SK-N-SH (cell line): ENCODE measurements around the gene MACROD2. TPM values are rescaled to one million over a fixed set of nuclear protein-coding genes. Genes with fewer than 3 reads are reported as not detected.

Experiments
- CTCF ChIA-PET: fragments of 300-600, 350-600 bp; formaldehyde crosslinking; extraction: SDS; loops from one replicate; lab custom pipeline; 2021; lab: Yijun Ruan, JAX
- POLR2A ChIA-PET: fragments of 350-600 bp; sonication (Branson Sonifier 250); formaldehyde crosslinking; extraction: SDS; loops from one replicate; lab custom pipeline; 2020; ENCODE audit warnings: antibody characterized with exemption, inconsistent platforms; lab: Yijun Ruan, JAX
- DNase-seq: peaks from one replicate; pipeline ENCODE4 v3.0.0; 2012
- H2AFZ ChIP-seq: fragments of 200-600 bp; sonication (generic); 2 replicates; pipeline ENCODE4 v1.8.1; 2016; ENCODE audit warnings: antibody characterized with exemption, mild to moderate bottlenecking, low read depth
- H3F3A ChIP-seq: fragments of 200-600 bp; sonication (generic); replicated peaks from 2 replicates; pipeline ENCODE3; 2016; ENCODE audit warnings: antibody characterized with exemption, mild to moderate bottlenecking; ENCODE audit not compliant: insufficient read depth
- H3K27ac ChIP-seq, 2 experiments: fragments of 200-500 bp in 1 of 2; fragments of 200-600 bp in 1 of 2; sonication (Bioruptor generic) in 1 of 2; sonication (generic), shearing (Covaris generic) in 1 of 2; 2 replicates each; pipeline versions ENCODE4 v1.5.1 to v1.6.1; 2014 to 2016; ENCODE audit warnings: low read depth in 2 of 2, inconsistent platforms in 1 of 2, low read length in 1 of 2, mild to moderate bottlenecking in 1 of 2, mixed read lengths in 1 of 2
- H3K27me3 ChIP-seq: fragments of 200-600 bp; sonication (generic), shearing (Covaris generic); 2 replicates; pipeline ENCODE4 v1.6.1; 2016; ENCODE audit warnings: mixed run types; ENCODE audit not compliant: insufficient read depth
- H3K36me3 ChIP-seq, 2 experiments: fragments of 200-500 bp in 1 of 2; fragments of 200-600 bp in 1 of 2; sonication (Bioruptor generic) in 1 of 2; sonication (generic) in 1 of 2; replicated peaks in 1 of 2; 2 replicates each; pipeline versions ENCODE3 to v1.5.1; 2014 to 2016; ENCODE audit warnings: low read length in 1 of 2, mild to moderate bottlenecking in 1 of 2; ENCODE audit not compliant: insufficient read depth in 2 of 2, control insufficient read depth in 1 of 2
- H3K4me1 ChIP-seq, 2 experiments: fragments of 200-500 bp in 1 of 2; fragments of 200-600 bp in 1 of 2; sonication (Bioruptor generic) in 1 of 2; sonication (generic), shearing (Covaris generic) in 1 of 2; 2 replicates each; pipeline versions ENCODE4 v1.5.1 to v1.6.1; 2014 to 2016; ENCODE audit warnings: low read depth in 1 of 2, low read length in 1 of 2, mixed run types in 1 of 2; ENCODE audit not compliant: insufficient read depth in 2 of 2, control insufficient read depth in 1 of 2
- H3K4me2 ChIP-seq: fragments of 200-600 bp; sonication (generic), shearing (Covaris generic); 2 replicates; pipeline ENCODE4 v1.6.1; 2017; ENCODE audit warnings: mixed run types
- H3K4me3 ChIP-seq, 2 experiments: fragments of 200-500 bp in 1 of 2; fragments of 200-600 bp in 1 of 2; sonication (Bioruptor generic) in 1 of 2; sonication (generic), shearing (Covaris generic) in 1 of 2; 2 replicates each; pipeline versions ENCODE4 v1.5.1 to v1.8.1; 2014 to 2016; ENCODE audit warnings: low read depth in 2 of 2, inconsistent platforms in 1 of 2, low read length in 1 of 2, mild to moderate bottlenecking in 1 of 2, mixed read lengths in 1 of 2, moderate library complexity in 1 of 2
- H3K79me2 ChIP-seq: fragments of 200-600 bp; sonication (generic); 2 replicates; pipeline ENCODE4 v1.8.1; 2017; ENCODE audit warnings: mild to moderate bottlenecking; ENCODE audit not compliant: insufficient read depth
- H3K9ac ChIP-seq: fragments of 200-600 bp; sonication (generic); 2 replicates; pipeline ENCODE4 v1.6.1; 2017; ENCODE audit warnings: mixed run types
- H3K9me2 ChIP-seq: fragments of 200-600 bp; sonication (generic); 2 replicates; pipeline ENCODE4 v1.6.1; 2017; ENCODE audit warnings: mixed run types
- H3K9me3 ChIP-seq: fragments of 200-600 bp; sonication (generic); 2 replicates; pipeline ENCODE4 v1.6.1; 2017; ENCODE audit warnings: mixed run types, mild to moderate bottlenecking, moderate library complexity
- H4K20me1 ChIP-seq: fragments of 200-600 bp; sonication (generic); 2 replicates; pipeline ENCODE4 v1.6.1; 2017; ENCODE audit warnings: mild to moderate bottlenecking, mixed run types; ENCODE audit not compliant: insufficient read depth
- CTCF ChIP-seq: fragments of 200-600 bp; sonication (generic); IDR thresholded peaks from 2 replicates; pipeline ENCODE4 v1.6.1; 2017; ENCODE audit warnings: antibody characterized with exemption, mild to moderate bottlenecking, moderate library complexity
- FOXM1 ChIP-seq: IDR thresholded peaks from 2 replicates; pipeline ENCODE4 v1.4.0; 2012; ENCODE audit warnings: low read depth, mild to moderate bottlenecking
- GABPA ChIP-seq: IDR thresholded peaks from 2 replicates; pipeline ENCODE4 v1.4.0; 2012; ENCODE audit warnings: low read depth, mild to moderate bottlenecking
- GATA2 ChIP-seq: sonication (generic); formaldehyde crosslinking; IDR thresholded peaks from 2 replicates; pipeline ENCODE4 v1.5.0; 2020; ENCODE audit warnings: mild to moderate bottlenecking, missing genetic modification reagents
- IRF3 ChIP-seq: fragments of 150-350 bp; IDR thresholded peaks from 2 replicates; pipeline ENCODE4 v1.6.1; 2016; ENCODE audit warnings: mild to moderate bottlenecking, low read depth, low read length
- JUND ChIP-seq: IDR thresholded peaks from 2 replicates; pipeline ENCODE4 v1.4.0; 2012
- POLR2AphosphoS5 ChIP-seq: IDR thresholded peaks from 2 replicates; pipeline ENCODE4 v1.6.1; 2012; ENCODE audit warnings: low read depth, low read length
- RAD21 ChIP-seq: IDR thresholded peaks from 2 replicates; pipeline ENCODE4 v1.6.1; 2012; ENCODE audit warnings: mild to moderate bottlenecking, low read length
- RCOR1 ChIP-seq: fragments of 150-350 bp; IDR thresholded peaks from 2 replicates; pipeline ENCODE4 v1.6.1; 2017; ENCODE audit warnings: antibody characterized with exemption, low read length
- RFX5 ChIP-seq: IDR thresholded peaks from 2 replicates; pipeline ENCODE4 v1.6.1; 2012; ENCODE audit warnings: mild to moderate bottlenecking, improper control_type of control experiment, low read length
- SIN3A ChIP-seq: IDR thresholded peaks from 2 replicates; pipeline ENCODE4 v1.6.1; 2012; ENCODE audit warnings: low read depth, mild to moderate bottlenecking, low read length, moderate library complexity, borderline replicate concordance
- SMC3 ChIP-seq: IDR thresholded peaks from 2 replicates; pipeline ENCODE4 v1.6.1; 2012; ENCODE audit warnings: low read depth, low read length, improper control_type of control experiment
- TAF1 ChIP-seq: IDR thresholded peaks from 2 replicates; pipeline ENCODE4 v1.6.1; 2012; ENCODE audit warnings: low read depth, mild to moderate bottlenecking, low read length, moderate library complexity, borderline replicate concordance
- TCF12 ChIP-seq: IDR thresholded peaks from 2 replicates; pipeline ENCODE4 v1.4.0; 2012
- YY1 ChIP-seq: IDR thresholded peaks from 2 replicates; pipeline ENCODE4 v1.4.0; 2012; ENCODE audit warnings: low read depth, mild to moderate bottlenecking
- ZBTB33 ChIP-seq: IDR thresholded peaks from 2 replicates; pipeline ENCODE4 v1.4.0; 2012; ENCODE audit warnings: low read depth, borderline replicate concordance
- WGBS: methylation state at CpG from one replicate; pipeline ENCODE4 v1.1.6; 2017; ENCODE audit warnings: low lambda C conversion rate; 5-methylcytosine and 5-hydroxymethylcytosine counted together
- polyA plus RNA-seq, 3 experiments: library from polyadenylated mRNA; depleted of rRNA; stranded (reverse); fragments of >200 nt; gene quantifications; 2 replicates each; pipeline ENCODE4 v1.2.3, GENCODE V29; 2012
- TF ChIP-seq, protein P1 (sequence below): fragments of 150-350 bp; IDR thresholded peaks from 2 replicates; pipeline ENCODE4 v1.6.1; 2017; ENCODE audit warnings: antibody characterized with exemption, low read length, low read depth, borderline replicate concordance
- TF ChIP-seq, protein P2 (sequence below): IDR thresholded peaks from 2 replicates; pipeline ENCODE4 v1.4.0; 2012; ENCODE audit warnings: low read depth

MACROD2 gene
- polyA plus RNA-seq, 1 of the 3 experiments (the other 2 are of a cell fraction): 0.33 TPM

GRCh38 chr20:14865169-14865568 is 869.9 kb downstream of the MACROD2 start:
- DNase-seq: no peak
- no peak overlapping the region for H2AFZ ChIP-seq
- ChIA-PET CTCF (no interaction called here), POLR2A (no interaction called here)
- no peaks in the 10 kb centered on the region for H3K27me3 ChIP-seq
- H3K4me2 ChIP-seq: no peak overlapping the region
- no peak overlapping the region for H3K4me3 ChIP-seq
- TF ChIP-seq RFX5 (no peak), SMC3 (no peak), IRF3 (no peak), GABPA (no peak), ZBTB33 (no peak), POLR2AphosphoS5 (no peak), TCF12 (no peak), SIN3A (no peak)
- TF ChIP-seq, protein P1, sequence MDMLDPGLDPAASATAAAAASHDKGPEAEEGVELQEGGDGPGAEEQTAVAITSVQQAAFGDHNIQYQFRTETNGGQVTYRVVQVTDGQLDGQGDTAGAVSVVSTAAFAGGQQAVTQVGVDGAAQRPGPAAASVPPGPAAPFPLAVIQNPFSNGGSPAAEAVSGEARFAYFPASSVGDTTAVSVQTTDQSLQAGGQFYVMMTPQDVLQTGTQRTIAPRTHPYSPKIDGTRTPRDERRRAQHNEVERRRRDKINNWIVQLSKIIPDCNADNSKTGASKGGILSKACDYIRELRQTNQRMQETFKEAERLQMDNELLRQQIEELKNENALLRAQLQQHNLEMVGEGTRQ: no peak
- no peak overlapping the region for H3K27ac ChIP-seq
- H3K9me2 ChIP-seq: no peaks in the 10 kb centered on the region
- no peaks in the 10 kb centered on the region for H3K79me2 ChIP-seq
- no peaks in the 10 kb centered on the region for H3K9me3 ChIP-seq
- WGBS: 87% methylated on average over 3 of the region's 3 CpGs
- no peaks in the 10 kb centered on the region for H4K20me1 ChIP-seq
- H3K9ac ChIP-seq: no peak overlapping the region
- H3F3A ChIP-seq: no peaks in the 10 kb centered on the region
- H3K36me3 ChIP-seq: no peaks in the 10 kb centered on the region
- peaks cover 0 to 2% of the 10 kb centered on the region in 2 experiments; a peak in 2 of 4 replicates for H3K4me1 ChIP-seq

GRCh38 chr20:14865731-14866130 is 870.4 kb downstream of the MACROD2 start:
- Histone ChIP-seq H3F3A (no peaks in the 10 kb centered on the region), H3K27ac (no peak overlapping the region), H3K36me3 (no peaks in the 10 kb centered on the region), H3K4me3 (no peak overlapping the region), H3K9ac (no peak overlapping the region), H4K20me1 (no peaks in the 10 kb centered on the region), H3K9me2 (no peaks in the 10 kb centered on the region), H2AFZ (no peak overlapping the region), H3K4me1 (no peaks in the 10 kb centered on the region; a peak in 1 of 4 replicates), H3K27me3 (no peaks in the 10 kb centered on the region), H3K4me2 (no peak overlapping the region), H3K79me2 (no peaks in the 10 kb centered on the region), H3K9me3 (no peaks in the 10 kb centered on the region)
- TF ChIP-seq TAF1: no peak
- no peak for TF ChIP-seq JUND
- TF ChIP-seq FOXM1: no peak
- TF ChIP-seq, protein P2, sequence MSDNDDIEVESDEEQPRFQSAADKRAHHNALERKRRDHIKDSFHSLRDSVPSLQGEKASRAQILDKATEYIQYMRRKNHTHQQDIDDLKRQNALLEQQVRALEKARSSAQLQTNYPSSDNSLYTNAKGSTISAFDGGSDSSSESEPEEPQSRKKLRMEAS: no peak
- TF ChIP-seq YY1: no peak
- TF ChIP-seq GATA2 (CRISPR knock-in tag): no peak
- no peak for TF ChIP-seq RCOR1
- no peak for TF ChIP-seq CTCF
- TF ChIP-seq RAD21: no peak
- DNase-seq: no peak
- ChIA-PET POLR2A (no interaction called here), CTCF (no interaction called here)
